HuH-7 (cell line): Measurements from ENCODE around the gene SYT17.

Experiments
- DNase-seq: peaks from one replicate; pipeline ENCODE4 v3.0.0; 2011; ENCODE audit warnings: low spot score

SYT17 gene

DNA sequence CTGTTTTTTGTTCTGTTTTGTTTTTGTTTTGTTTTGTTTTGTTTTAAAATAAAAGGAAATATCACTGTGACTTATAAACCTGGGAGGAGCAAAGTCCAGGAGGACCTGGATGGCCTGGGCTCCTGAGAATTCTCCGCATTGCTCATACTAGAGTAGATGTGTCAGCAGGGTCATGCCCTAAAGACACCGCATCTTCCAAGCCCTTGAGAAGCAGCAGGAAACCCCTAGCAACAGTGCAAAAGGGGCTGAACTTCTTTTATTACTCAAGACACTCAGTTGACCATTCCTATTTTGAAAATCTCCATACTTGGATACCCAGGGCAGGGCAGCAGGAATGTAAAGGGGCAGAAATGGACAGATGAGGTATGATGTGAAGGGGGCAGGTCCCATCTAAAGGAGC is 51.8 kb downstream of the SYT17 start:
- no peak for DNase-seq

GRCh38 chr16:19223235-19224170 is 55.5 kb downstream of the SYT17 start:
- DNase-seq = peak; percentile 20

DNA sequence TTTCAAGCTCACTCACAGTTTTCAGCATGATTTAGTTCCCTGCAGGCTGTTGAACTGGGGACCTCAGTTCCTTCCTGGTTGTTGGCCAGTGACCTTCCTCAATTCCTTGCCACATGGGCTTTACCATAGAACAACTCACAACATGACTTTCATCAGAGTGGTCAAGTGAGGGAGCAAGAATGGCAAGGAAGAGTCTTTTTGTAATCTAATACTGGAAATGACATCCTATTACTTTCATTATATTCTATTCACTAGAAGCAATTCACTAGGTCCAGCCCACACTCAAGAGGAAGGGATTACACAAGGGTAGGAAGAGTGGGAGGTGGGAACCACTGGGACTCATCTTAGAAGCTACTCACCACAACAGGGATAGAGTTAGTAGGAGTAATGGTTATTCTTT is 57.6 kb downstream of the SYT17 start:
- DNase-seq = no peak

- DNase-seq = no peak
Measured at GRCh38 chr16:19227643-19228042, 59.6 kb downstream of the SYT17 start.

GRCh38 chr16:19228052-19228451 is 60.0 kb downstream of the SYT17 start:
- no peak for DNase-seq

DNA sequence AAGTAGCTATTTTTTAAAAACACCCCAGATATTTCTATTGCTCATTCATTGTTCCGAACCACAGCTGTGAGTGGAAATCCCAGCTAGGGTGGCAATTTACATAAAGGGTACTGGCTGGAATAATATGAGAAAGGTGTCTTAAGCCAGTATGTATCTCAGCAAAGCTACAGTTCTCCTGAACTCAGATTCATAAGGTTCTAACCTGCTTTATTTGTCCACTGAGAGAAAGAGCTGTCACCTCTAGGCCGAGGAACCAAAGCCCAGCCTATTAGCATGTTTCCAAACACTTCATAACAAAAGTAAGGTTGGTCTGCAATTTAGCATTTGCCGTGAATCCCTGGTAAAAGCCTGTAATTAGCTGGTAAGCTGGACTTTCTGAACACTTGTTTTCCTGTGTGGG is 60.5 kb downstream of the SYT17 start:
- no peak for DNase-seq

- no peak for DNase-seq
Measured at GRCh38 chr16:19230575-19230974, 62.5 kb downstream of the SYT17 start.

- DNase-seq = no peak
Measured at GRCh38 chr16:19231881-19232280, 63.8 kb downstream of the SYT17 start.

- no peak for DNase-seq
Measured at GRCh38 chr16:19232988-19233387, 64.9 kb downstream of the SYT17 start.

- DNase-seq = no peak
Measured at GRCh38 chr16:19235478-19235877, 67.4 kb downstream of the SYT17 start.

- no peak for DNase-seq
Measured at GRCh38 chr16:19235886-19236285, 67.8 kb downstream of the SYT17 start.

GRCh38 chr16:19236561-19237209 is 68.6 kb downstream of the SYT17 start:
- peak; percentile 29 for DNase-seq

DNA sequence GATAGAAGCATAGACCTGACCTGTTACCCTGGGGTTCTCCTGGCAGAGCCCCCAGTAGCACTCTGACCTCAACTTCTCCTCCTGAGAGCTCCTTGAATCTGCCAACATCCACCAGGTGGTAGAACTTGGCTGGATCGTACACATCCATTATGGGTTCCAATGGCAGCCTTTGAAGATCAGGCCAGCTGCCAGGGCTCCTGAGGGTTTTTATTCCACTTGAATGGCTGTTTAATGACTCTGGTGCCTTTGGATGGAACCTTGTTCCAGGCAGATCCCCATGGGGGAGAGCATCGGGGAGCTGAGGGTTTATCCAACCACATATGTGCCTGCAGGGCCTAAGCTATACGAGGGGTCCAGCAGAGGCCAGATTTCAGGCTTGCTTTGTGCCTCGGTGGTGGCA is 70.4 kb downstream of the SYT17 start:
- no peak for DNase-seq

DNA sequence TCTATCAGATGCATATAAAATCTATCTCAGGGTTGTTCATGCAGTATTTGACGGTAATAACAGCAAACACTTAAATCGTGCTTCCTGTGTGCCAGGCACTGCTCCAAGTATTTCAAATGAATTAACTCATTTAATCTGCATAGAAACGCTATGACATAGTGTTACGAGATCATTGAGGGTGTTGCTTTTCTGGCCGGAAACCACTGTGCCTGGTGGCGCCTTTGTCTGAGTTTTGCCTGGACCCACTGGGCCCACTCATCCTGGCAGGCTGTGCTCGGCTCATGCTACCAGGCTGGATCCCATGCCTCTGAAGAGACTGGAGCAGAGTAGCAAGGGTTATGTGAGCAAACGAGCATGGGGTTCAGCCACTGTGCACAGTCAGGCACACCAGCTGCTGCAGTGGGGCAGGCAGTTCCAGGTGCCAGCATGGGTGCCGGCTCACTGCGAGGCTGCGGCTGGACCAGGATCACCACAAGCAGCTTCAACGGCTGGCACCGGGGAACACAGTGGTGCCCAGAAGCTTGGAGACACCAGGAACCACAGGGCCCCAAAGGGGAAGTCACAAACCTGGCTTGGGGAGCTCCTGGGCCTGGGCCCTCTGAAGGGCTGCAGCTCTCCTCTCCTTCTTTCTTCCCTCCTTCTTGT is 71.6 kb downstream of the SYT17 start:
- no peak for DNase-seq

DNA sequence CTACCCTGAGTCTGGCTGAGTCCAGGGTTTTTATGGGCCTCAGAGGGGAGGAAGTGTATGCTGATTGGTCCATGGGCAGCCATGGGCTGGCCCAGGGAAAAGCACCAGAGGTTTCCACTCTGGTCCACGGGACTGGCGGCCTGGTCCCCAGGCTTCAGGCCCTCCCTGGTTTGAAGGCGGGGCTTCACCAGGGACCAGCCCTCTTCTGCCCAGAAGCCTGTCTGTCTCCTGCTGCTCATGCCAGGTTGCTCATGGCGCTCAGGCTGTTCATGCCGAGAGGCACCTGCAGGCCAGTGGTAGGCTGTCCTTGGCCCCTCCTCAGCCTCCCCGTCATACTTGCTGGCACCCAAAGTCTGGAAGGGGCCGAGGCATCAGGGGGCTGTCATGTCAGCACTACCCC is 72.5 kb downstream of the SYT17 start:
- no peak for DNase-seq

GRCh38 chr16:19241512-19241911 is 73.5 kb downstream of the SYT17 start:
- DNase-seq = no peak

DNA sequence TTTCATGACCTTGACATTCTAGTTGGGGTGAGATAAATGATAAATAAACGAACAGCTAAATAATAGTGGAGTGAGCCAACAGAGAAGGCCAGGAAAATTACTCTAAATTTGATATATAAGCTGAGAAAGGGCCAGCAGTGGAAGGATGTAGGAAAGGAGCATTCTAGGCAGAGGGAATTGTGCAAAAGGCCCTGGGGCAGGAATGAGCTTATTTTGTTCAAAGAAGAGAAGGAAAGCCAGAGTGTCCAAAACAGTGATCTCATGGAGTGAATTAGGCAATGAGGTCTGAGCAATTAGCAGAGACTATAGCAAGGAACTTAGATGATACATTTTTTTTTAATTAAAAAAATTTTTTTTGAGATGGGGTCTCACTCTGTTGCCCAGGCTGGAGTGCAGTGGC is 74.1 kb downstream of the SYT17 start:
- DNase-seq = no peak

- no peak for DNase-seq
Measured at GRCh38 chr16:19242987-19243575, 75.0 kb downstream of the SYT17 start.

- DNase-seq = no peak
Measured at GRCh38 chr16:19245326-19245925, 77.4 kb downstream of the SYT17 start.

DNA sequence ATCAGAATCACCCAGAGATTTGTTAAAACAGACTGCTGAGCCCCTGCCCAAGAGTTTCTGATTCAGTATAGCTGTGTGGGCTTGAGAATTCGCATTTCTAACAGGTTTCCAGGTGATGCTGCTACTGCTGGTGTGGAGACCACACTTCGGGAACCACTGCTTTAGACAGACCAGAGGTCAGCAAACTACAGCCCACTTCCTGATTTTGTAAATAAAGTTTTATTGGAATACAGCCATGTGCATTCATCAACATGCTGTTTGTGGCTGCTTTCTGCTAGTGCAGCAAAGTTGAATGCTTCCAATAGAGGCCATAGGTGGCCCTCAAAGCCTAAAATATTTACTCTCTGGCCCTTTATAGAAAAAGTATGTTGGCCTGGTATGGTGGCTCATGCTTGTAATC is 84.9 kb downstream of the SYT17 start:
- no peak for DNase-seq

DNA sequence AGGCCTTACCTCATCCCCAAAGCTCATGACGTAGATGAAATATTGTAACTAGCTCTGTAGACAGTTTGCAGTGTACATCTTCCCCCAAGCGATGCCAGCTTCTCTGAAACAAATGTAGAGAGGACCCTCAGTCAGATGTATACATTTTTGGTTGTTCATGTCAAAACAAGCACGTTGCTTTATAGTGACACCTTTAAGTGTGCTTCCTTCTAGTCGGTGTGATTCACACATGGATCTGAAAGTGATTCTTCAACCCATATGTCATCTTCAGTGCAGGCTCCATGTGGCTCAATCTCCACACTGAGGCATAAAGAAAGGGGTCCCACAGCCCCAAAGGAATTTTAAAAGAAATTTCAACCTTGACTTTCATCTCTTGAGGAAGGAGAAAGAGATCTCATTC is 86.6 kb downstream of the SYT17 start:
- DNase-seq = no peak

GRCh38 chr16:19264123-19264673 is 96.2 kb downstream of the SYT17 start:
- no peak for DNase-seq
